Hepatocyte (in vitro differentiated cells): ENCODE results near the gene MINDY4B. TPM values are rescaled to one million over a fixed set of nuclear protein-coding genes. Genes with fewer than 3 reads are reported as not detected.

Experiments used
- DNase-seq: peaks from one replicate; pipeline ENCODE4 v3.0.0-alpha.2; 2016; ENCODE audit warnings: low spot score
- H2AFZ ChIP-seq: fragments of 200-600 bp; sonication (generic); 2 replicates; pipeline ENCODE4 v1.6.0; 2016; ENCODE audit warnings: antibody characterized with exemption, mild to moderate bottlenecking
- H3K27ac ChIP-seq: fragments of 200-600 bp; sonication (generic); 2 replicates; pipeline ENCODE4 v1.5.1; 2016; ENCODE audit warnings: mild to moderate bottlenecking
- H3K27me3 ChIP-seq: fragments of 200-600 bp; sonication (generic); 2 replicates; pipeline ENCODE4 v1.6.1; 2016
- H3K36me3 ChIP-seq: fragments of 200-600 bp; sonication (generic); replicated peaks from 2 replicates; pipeline ENCODE4 v1.5.1; 2016; ENCODE audit warnings: low read depth; ENCODE audit not compliant: insufficient read depth
- H3K4me1 ChIP-seq: fragments of 200-600 bp; sonication (generic); 2 replicates; pipeline ENCODE4 v1.5.1; 2016; ENCODE audit warnings: mild to moderate bottlenecking, moderate library complexity; ENCODE audit not compliant: insufficient read depth
- H3K4me2 ChIP-seq: fragments of 200-600 bp; sonication (generic); 2 replicates; pipeline ENCODE4 v1.6.0; 2016
- H3K4me3 ChIP-seq: fragments of 200-600 bp; sonication (generic); 2 replicates; pipeline ENCODE4 v1.5.1; 2016; ENCODE audit warnings: mild to moderate bottlenecking
- H3K79me2 ChIP-seq: fragments of 200-600 bp; sonication (generic); 2 replicates; pipeline ENCODE4 v1.6.0; 2017; ENCODE audit warnings: mild to moderate bottlenecking
- H3K9me2 ChIP-seq: fragments of 200-600 bp; sonication (generic); replicated peaks from 2 replicates; pipeline ENCODE4 v1.6.0; 2017; ENCODE audit warnings: mild to moderate bottlenecking; ENCODE audit not compliant: insufficient read depth
- H3K9me3 ChIP-seq: fragments of 200-600 bp; sonication (generic); 2 replicates; pipeline ENCODE4 v1.5.1; 2016; ENCODE audit warnings: low read depth, mild to moderate bottlenecking
- H4K20me1 ChIP-seq: fragments of 200-600 bp; sonication (generic); 2 replicates; pipeline ENCODE4 v1.6.0; 2016; ENCODE audit warnings: mild to moderate bottlenecking; ENCODE audit not compliant: insufficient read depth, poor library complexity, severe bottlenecking
- EZH2 ChIP-seq: fragments of 200-600 bp; sonication (generic); IDR thresholded peaks from 2 replicates; pipeline ENCODE4 v1.6.1; 2016; ENCODE audit warnings: antibody characterized with exemption, mild to moderate bottlenecking, borderline replicate concordance
- EZH2phosphoT487 ChIP-seq: fragments of 200-600 bp; sonication (generic); IDR thresholded peaks from one replicate; pipeline ENCODE4 v1.6.1; 2018; ENCODE audit warnings: antibody characterized with exemption, mild to moderate bottlenecking, low read depth, moderate library complexity; ENCODE audit not compliant: unreplicated experiment, severe bottlenecking
- WGBS: methylation state at CpG from one replicate; pipeline ENCODE4 v1.1.6; 2016; ENCODE audit warnings: low lambda C conversion rate; ENCODE audit errors: missing lambda C conversion rate; 5-methylcytosine and 5-hydroxymethylcytosine counted together
- polyA plus RNA-seq: library from polyadenylated mRNA; unstranded; fragments of >200 nt; fragmentation: Nextera tagmentation; extraction: Ambion mirVana; gene quantifications from 2 replicates; pipeline ENCODE4 v1.2.1, GENCODE V29; 2016
- total RNA-seq: library from RNA; depleted of rRNA; stranded (reverse); fragments of >200 nt; gene quantifications from 2 replicates; pipeline ENCODE4 v1.2.3, GENCODE V29; 2014
- TF ChIP-seq, protein P1 (sequence below): fragments of 200-600 bp; sonication (generic); IDR thresholded peaks from 2 replicates; pipeline ENCODE4 v1.5.1; 2016; ENCODE audit warnings: antibody characterized with exemption, mild to moderate bottlenecking; ENCODE audit not compliant: poor library complexity

Gene MINDY4B
- total and polyA plus RNA-seq, 2 experiments from 2014 or later, result not detected

DNA sequence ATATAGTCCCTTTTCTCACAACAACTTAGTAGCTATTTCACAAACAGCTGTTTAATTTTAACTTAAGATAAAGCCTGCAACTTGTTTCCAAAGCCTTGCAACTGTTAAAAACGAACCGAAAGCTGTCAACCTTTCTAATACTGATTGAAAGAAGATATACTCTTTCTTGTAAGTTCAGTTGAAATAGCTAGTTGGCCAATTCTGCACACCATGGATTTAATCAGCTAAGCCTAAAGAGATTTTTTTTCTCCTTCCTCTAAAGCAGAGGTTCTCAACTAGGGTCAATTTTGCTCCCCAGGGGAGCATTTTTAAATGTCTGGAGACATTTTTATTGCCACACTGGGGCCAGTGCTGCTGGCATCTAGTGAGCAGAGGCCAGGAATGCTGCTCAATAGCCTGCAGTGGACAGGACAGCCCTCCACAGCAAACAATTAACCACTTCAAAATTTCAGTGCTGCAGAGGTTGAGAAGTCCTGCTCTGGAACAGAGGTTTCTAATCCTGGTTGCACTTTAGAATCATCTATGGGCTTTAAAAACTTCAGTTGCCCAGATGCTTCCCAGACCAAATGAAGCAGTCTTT lies 26.2 kb downstream of the MINDY4B start:
- Histone ChIP-seq H3K36me3 (no peaks in the 10 kb centered on the region), H3K27ac (no peak overlapping the region), H3K79me2 (no peaks in the 10 kb centered on the region), H3K27me3 (no peaks in the 10 kb centered on the region), H3K9me3 (no peaks in the 10 kb centered on the region), H3K4me2 (peak overlapping the region; percentile 26), H4K20me1 (no peaks in the 10 kb centered on the region), H3K4me3 (no peak overlapping the region), H3K9me2 (no peaks in the 10 kb centered on the region), H2AFZ (no peak overlapping the region), H3K4me1 (peaks cover 4% of the 10 kb centered on the region)
- TF ChIP-seq, protein P1, sequence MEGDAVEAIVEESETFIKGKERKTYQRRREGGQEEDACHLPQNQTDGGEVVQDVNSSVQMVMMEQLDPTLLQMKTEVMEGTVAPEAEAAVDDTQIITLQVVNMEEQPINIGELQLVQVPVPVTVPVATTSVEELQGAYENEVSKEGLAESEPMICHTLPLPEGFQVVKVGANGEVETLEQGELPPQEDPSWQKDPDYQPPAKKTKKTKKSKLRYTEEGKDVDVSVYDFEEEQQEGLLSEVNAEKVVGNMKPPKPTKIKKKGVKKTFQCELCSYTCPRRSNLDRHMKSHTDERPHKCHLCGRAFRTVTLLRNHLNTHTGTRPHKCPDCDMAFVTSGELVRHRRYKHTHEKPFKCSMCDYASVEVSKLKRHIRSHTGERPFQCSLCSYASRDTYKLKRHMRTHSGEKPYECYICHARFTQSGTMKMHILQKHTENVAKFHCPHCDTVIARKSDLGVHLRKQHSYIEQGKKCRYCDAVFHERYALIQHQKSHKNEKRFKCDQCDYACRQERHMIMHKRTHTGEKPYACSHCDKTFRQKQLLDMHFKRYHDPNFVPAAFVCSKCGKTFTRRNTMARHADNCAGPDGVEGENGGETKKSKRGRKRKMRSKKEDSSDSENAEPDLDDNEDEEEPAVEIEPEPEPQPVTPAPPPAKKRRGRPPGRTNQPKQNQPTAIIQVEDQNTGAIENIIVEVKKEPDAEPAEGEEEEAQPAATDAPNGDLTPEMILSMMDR, result no peak
- WGBS, result 45% methylated on average over 2 of the region's 2 CpGs
- no peak for DNase-seq

GRCh38 chr3:150878290-150878689 lies 26.9 kb downstream of the MINDY4B start:
- Histone ChIP-seq H3K9me3 (no peaks in the 10 kb centered on the region), H3K27me3 (no peaks in the 10 kb centered on the region), H3K36me3 (no peaks in the 10 kb centered on the region), H3K4me1 (peaks cover 4% of the 10 kb centered on the region), H3K79me2 (no peaks in the 10 kb centered on the region), H2AFZ (no peak overlapping the region), H3K4me3 (no peak overlapping the region), H3K9me2 (no peaks in the 10 kb centered on the region), H4K20me1 (no peaks in the 10 kb centered on the region), H3K4me2 (peak overlapping the region; percentile 26), H3K27ac (no peak overlapping the region)
- 71% methylated on average over 1 of the region's 1 CpG for WGBS
- no peak for DNase-seq
- no peak for TF ChIP-seq EZH2phosphoT487
- TF ChIP-seq, protein P1, result no peak
- no peak for TF ChIP-seq EZH2

GRCh38 chr3:150877303-150877702 lies 27.9 kb downstream of the MINDY4B start:
- Histone ChIP-seq H3K27ac (no peak overlapping the region), H3K27me3 (no peaks in the 10 kb centered on the region), H3K4me3 (no peak overlapping the region), H3K4me2 (no peak overlapping the region), H3K36me3 (no peaks in the 10 kb centered on the region), H2AFZ (no peak overlapping the region), H3K79me2 (no peaks in the 10 kb centered on the region), H3K9me2 (no peaks in the 10 kb centered on the region), H3K4me1 (peaks cover 4% of the 10 kb centered on the region), H4K20me1 (no peaks in the 10 kb centered on the region), H3K9me3 (no peaks in the 10 kb centered on the region)
- DNase-seq, result no peak
- WGBS, result 78% methylated on average over 3 of the region's 3 CpGs
- TF ChIP-seq EZH2 (no peak), EZH2phosphoT487 (no peak)
- TF ChIP-seq, protein P1, result no peak
